Urothelium cell line (cell line): ENCODE data around the gene HYAL2.
"Not testable (repeated sequence)": the region's sequence is repeated elsewhere in the genome, so short reads cannot be mapped to it uniquely, and the experiment has no call there.

Source experiments
- DNase-seq: peaks from one replicate; pipeline ENCODE4 v3.0.0; 2011; ENCODE audit warnings: low spot score, mixed read lengths
- FAIRE-seq: peaks from 2 replicates; lab custom pipeline; 2011; peaks lifted over from hg19 to GRCh38; lab: Jason Lieb, UNC

Gene HYAL2

GRCh38 chr3:50294492-50295403 lies 27.8 kb downstream of the HYAL2 start:
- DNase-seq (no peak), FAIRE-seq (no peak)

- FAIRE-seq (no peak), DNase-seq (no peak)
Observed at GRCh38 chr3:50294089-50294488, 28.5 kb downstream of the HYAL2 start.

- FAIRE-seq (peak; percentile 32), DNase-seq (no peak)
Observed at GRCh38 chr3:50293079-50293801, 29.3 kb downstream of the HYAL2 start.

GRCh38 chr3:50292159-50293078 lies 30.1 kb downstream of the HYAL2 start, which contains the start of gene IFRD2:
Gene IFRD2 (minus strand): TSS chr3:50292429. CDS start chr3:50292274, 155 bp downstream.
- peak; percentile 97 for DNase-seq

GRCh38 chr3:50290161-50290641 lies 32.3 kb downstream of the HYAL2 start:
- no peak for DNase-seq
- FAIRE-seq, result no peak

More at GRCh38 chr3:50292159-50293078, 30.1 kb downstream of the HYAL2 start, which contains the start of gene IFRD2:
- FAIRE-seq, result peak; percentile 99

GRCh38 chr3:50289130-50289529 lies 33.4 kb downstream of the HYAL2 start:
- FAIRE-seq (no peak), DNase-seq (no peak)

GRCh38 chr3:50288387-50289007 lies 34.0 kb downstream of the HYAL2 start:
- no peak for FAIRE-seq
- no peak for DNase-seq

- no peak for DNase-seq
- FAIRE-seq, result no peak
Observed at GRCh38 chr3:50287262-50287661, 35.3 kb downstream of the HYAL2 start.

- FAIRE-seq (peak; percentile 37), DNase-seq (no peak)
Observed at GRCh38 chr3:50286322-50287227, 36.0 kb downstream of the HYAL2 start.

GRCh38 chr3:50284121-50284520 lies 38.4 kb downstream of the HYAL2 start:
- not testable (repeated sequence) for DNase-seq, FAIRE-seq

GRCh38 chr3:50279255-50280016 lies 43.1 kb downstream of the HYAL2 start:
- DNase-seq (no peak), FAIRE-seq (no peak)

- FAIRE-seq, result no peak
Observed at GRCh38 chr3:50278880-50279224, 43.7 kb downstream of the HYAL2 start, which contains the start of gene LSMEM2. Gene LSMEM2 (plus strand): TSS chr3:50279087. CDS start chr3:50279114, 27 bp downstream.

GRCh38 chr3:50278123-50278879 lies 44.2 kb downstream of the HYAL2 start:
- no peak for FAIRE-seq
- DNase-seq, result no peak

More at GRCh38 chr3:50278880-50279224, 43.7 kb downstream of the HYAL2 start, which contains the start of gene LSMEM2:
- DNase-seq, result no peak

GRCh38 chr3:50276762-50277101 lies 45.8 kb downstream of the HYAL2 start:
- DNase-seq (no peak), FAIRE-seq (no peak)

- no peak for FAIRE-seq
- DNase-seq, result no peak
Observed at GRCh38 chr3:50275996-50276761, 46.4 kb downstream of the HYAL2 start.

GRCh38 chr3:50275141-50275995 lies 47.2 kb downstream of the HYAL2 start:
- no peak for DNase-seq
- FAIRE-seq, result no peak
